ENCODE data around the gene SLC31A1. TPM values are rescaled to one million over a fixed set of nuclear protein-coding genes. Genes with fewer than 3 reads are reported as not detected.

SLC31A1 gene
- total RNA-seq, 1 experiment from 2014 or later = 34.4 TPM

DNA sequence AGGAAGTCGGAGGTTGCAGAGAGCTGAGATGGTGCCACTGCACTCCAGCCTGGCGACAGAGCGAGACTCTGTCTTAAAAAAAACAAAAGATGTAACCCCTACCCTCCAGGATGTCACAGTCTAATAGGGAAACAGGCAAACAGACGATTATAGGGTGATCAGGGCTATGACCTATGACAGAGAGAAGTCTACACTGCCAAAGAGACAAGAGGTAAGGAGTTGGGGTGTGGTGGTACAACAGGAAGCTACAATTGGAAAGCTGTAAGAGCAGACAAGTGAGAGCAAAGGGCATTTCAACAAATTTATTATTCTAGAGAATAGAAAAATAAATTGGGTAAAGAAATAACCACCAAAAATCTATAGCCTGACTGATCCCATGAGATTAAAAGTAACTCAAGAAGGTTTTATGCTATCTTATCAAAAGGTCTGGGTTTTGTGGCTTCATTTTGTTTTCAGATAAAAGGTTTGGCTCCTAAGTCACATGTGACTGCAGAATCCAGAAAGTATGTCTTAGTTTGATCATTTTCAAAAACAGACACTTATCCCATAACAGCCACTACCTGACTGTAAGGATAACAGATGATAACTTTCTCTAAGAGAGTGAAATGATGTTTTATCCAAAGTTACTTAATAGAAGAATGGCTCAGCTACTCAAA is 46.7 kb downstream of the SLC31A1 start:
- Histone ChIP-seq H2BK5ac (ENCODE audit: insufficient read length, low read length) (no peak overlapping the region), H3K9ac (ENCODE audit: extremely low read depth, insufficient read length, low read length) (no peak overlapping the region), H2AK5ac (ENCODE audit: insufficient read length, low read length) (no peak overlapping the region), H4K8ac (replicated peaks; ENCODE audit: insufficient read length, low read depth, low read length) (no peak overlapping the region), H3K18ac (ENCODE audit: insufficient read length, low read depth, low read length) (no peak overlapping the region), H3K4me1 (ENCODE audit: insufficient read depth, low read length) (no peaks in the 10 kb centered on the region), H3K27me3 (ENCODE audit: insufficient read depth, low read length) (no peaks in the 10 kb centered on the region), H2AFZ (ENCODE audit: low read length) (no peak overlapping the region), H3K27ac (ENCODE audit: insufficient read length, low read depth, low read length) (no peak overlapping the region), H3K14ac (ENCODE audit: insufficient read depth, low read length) (no peak overlapping the region), H2BK120ac (ENCODE audit: low read depth, low read length, poor library complexity, severe bottlenecking) (no peak overlapping the region), H2BK12ac (ENCODE audit: insufficient read length, low read depth, low read length) (no peak overlapping the region), H3K79me2 (ENCODE audit: insufficient read depth, low read length) (no peaks in the 10 kb centered on the region), H3K4me2 (ENCODE audit: insufficient read depth, insufficient read length, low read length) (no peak overlapping the region), H3K23me2 (ENCODE audit: insufficient read length, low read depth, low read length, poor library complexity, severe bottlenecking) (no peaks in the 10 kb centered on the region), H4K20me1 (ENCODE audit: control insufficient read depth, insufficient read depth, insufficient read length) (no peaks in the 10 kb centered on the region), H3T11ph (ENCODE audit: low read length) (no peak overlapping the region), H2BK20ac (ENCODE audit: low read depth, low read length, poor library complexity, severe bottlenecking) (no peak overlapping the region), H3K4ac (ENCODE audit: low read depth, low read length) (no peak overlapping the region), H3K23ac (ENCODE audit: insufficient read length, low read depth, low read length) (no peak overlapping the region), H3K56ac (ENCODE audit: insufficient read length, low read depth, low read length) (no peak overlapping the region), H4K5ac (ENCODE audit: insufficient read length, low read depth, low read length) (no peak overlapping the region), H4K91ac (ENCODE audit: insufficient read length, low read depth, low read length) (no peak overlapping the region), H3K9me3 (ENCODE audit: control insufficient read depth, low read depth, low read length) (no peaks in the 10 kb centered on the region), H3K79me1 (ENCODE audit: insufficient read depth, low read depth, low read length, poor library complexity, severe bottlenecking) (no peaks in the 10 kb centered on the region), H2BK15ac (ENCODE audit: low read depth, low read length) (no peak overlapping the region)
- Mint-ChIP-seq H3K27me3 (ENCODE audit: low read depth) (no peaks in the 10 kb centered on the region), H3K4me3 (no peak overlapping the region), H3K36me3 (ENCODE audit: insufficient read depth in 1 of 3, low read depth in 3 of 3) (peaks cover 6 to 47% (median 34%) of the 10 kb centered on the region in 3 experiments; a peak in 5 of 7 replicates), H3K9me3 (no peaks in the 10 kb centered on the region), H3K27ac (no peak overlapping the region; a peak in 1 of 7 replicates), H3K4me1 (no peaks in the 10 kb centered on the region)
- TF ChIP-seq CTCF (conservative IDR thresholded peaks at IDR 0.05) = no peak
- DNase-seq = no peak
- WGBS (ENCODE audit: extremely low coverage, insufficient read length, low lambda C conversion rate) = no CpG with 5 or more reads among the region's 4 CpGs

Data from H9 (cell line).